K562 (cell line): ENCODE results near the gene DPP4. TPM values are rescaled to one million over a fixed set of nuclear protein-coding genes. Genes with fewer than 3 reads are reported as not detected.

Experiments used
- ATAC-seq: fragments of 200-7000 bp; cut with Tn5 transposase; 3 replicates; pipeline ENCODE4 v1.9.1; 2020; ENCODE audit warnings: moderate library complexity
- BruUV-seq: library from RNA; stranded (reverse); fragments of 400-500 nt; replicated peaks from 2 replicates; lab custom pipeline; 2021; lab: Mats Ljungman, UMichigan
- CTCF ChIA-PET: fragments of 300-600 bp; formaldehyde crosslinking; extraction: SDS; loops from one replicate; lab custom pipeline; 2021; ENCODE audit warnings: low intra/inter-chr PET ratio; lab: Yijun Ruan, JAX
- POLR2A ChIA-PET: fragments of 300-600, 350-650 bp; sonication (Branson Sonifier 250); formaldehyde crosslinking; extraction: SDS; loops from one replicate; lab custom pipeline; 2021; ENCODE audit warnings: antibody characterized with exemption, inconsistent platforms; lab: Yijun Ruan, JAX
- DNase-seq, 4 experiments: peaks; one replicate each; pipeline versions ENCODE4 v3.0.0 to v3.0.0-alpha.2; 2011 to 2018; ENCODE audit warnings: low spot score in 3 of 4, mixed read lengths in 3 of 4; ENCODE audit errors: extremely low read depth in 1 of 4
- FAIRE-seq: peaks from 2 replicates; lab custom pipeline; 2011; peaks lifted over from hg19 to GRCh38; lab: Jason Lieb, UNC
- H2AFZ ChIP-seq: 2 replicates; pipeline ENCODE4 v1.6.0; 2011; ENCODE audit warnings: low read depth, low read length, control low read depth, inconsistent platforms
- H3K27ac ChIP-seq: fragments of 200-600 bp; 3 replicates; pipeline ENCODE4 v1.8.0; 2011; ENCODE audit warnings: low read depth, mild to moderate bottlenecking, control low read depth, inconsistent platforms, low read length, moderate library complexity, mixed read lengths; ENCODE audit errors: extremely low read depth
- H3K27me3 ChIP-seq, 2 experiments: fragments of 300-600 bp in 1 of 2; 2 replicates in 1 of 2; 3 replicates in 1 of 2; pipeline versions ENCODE4 v1.6.0 to v1.8.0; 2011; ENCODE audit warnings: inconsistent platforms in 2 of 2, low read length in 2 of 2, mild to moderate bottlenecking in 1 of 2, mixed read lengths in 1 of 2, moderate library complexity in 1 of 2; ENCODE audit not compliant: control insufficient read depth in 2 of 2, insufficient read depth in 2 of 2
- H3K36me3 ChIP-seq: fragments of 300-600 bp; 3 replicates; pipeline ENCODE4 v1.8.0; 2011; ENCODE audit warnings: mild to moderate bottlenecking, low read length, inconsistent platforms; ENCODE audit not compliant: control insufficient read depth, insufficient read depth
- H3K4me1 ChIP-seq, 2 experiments: fragments of 200-600 bp in 1 of 2; replicated peaks in 1 of 2; 2 replicates in 1 of 2; 3 replicates in 1 of 2; pipeline versions ENCODE4 v1.5.1 to v1.8.0; 2011; ENCODE audit warnings: inconsistent platforms in 2 of 2, low read length in 2 of 2, mild to moderate bottlenecking in 1 of 2, mixed read lengths in 1 of 2, moderate library complexity in 1 of 2; ENCODE audit not compliant: control insufficient read depth in 2 of 2, insufficient read depth in 2 of 2
- H3K4me2 ChIP-seq: 2 replicates; pipeline ENCODE4 v1.6.1; 2011; ENCODE audit warnings: low read length, control low read depth, inconsistent platforms, mixed read lengths; ENCODE audit not compliant: insufficient read depth
- H3K4me3 ChIP-seq: fragments of 200-600 bp; sonication (generic), shearing (Covaris generic); 2 replicates; pipeline ENCODE4 v1.5.1; 2016; ENCODE audit warnings: control low read depth, inconsistent platforms
- H3K79me2 ChIP-seq: fragments of 200-600 bp; 3 replicates; pipeline ENCODE4 v1.8.0; 2011; ENCODE audit warnings: low read length, inconsistent platforms; ENCODE audit not compliant: control insufficient read depth, insufficient read depth
- H3K9ac ChIP-seq, 2 experiments: 2 replicates each; pipeline versions ENCODE4 v1.6.0 to v1.6.1; 2011; ENCODE audit warnings: low read depth in 2 of 2, low read length in 2 of 2, control low read depth in 1 of 2, inconsistent platforms in 1 of 2, mild to moderate bottlenecking in 1 of 2, mixed read lengths in 1 of 2; ENCODE audit not compliant: insufficient read depth in 1 of 2
- H3K9me1 ChIP-seq: one replicate; pipeline ENCODE4 v1.6.0; 2011; ENCODE audit warnings: inconsistent platforms, mild to moderate bottlenecking, low read length, moderate library complexity; ENCODE audit not compliant: control insufficient read depth, insufficient read depth
- H3K9me3 ChIP-seq: replicated peaks from 2 replicates; pipeline ENCODE4 v1.5.1; 2011; ENCODE audit warnings: low read depth, low read length, inconsistent platforms; ENCODE audit not compliant: control insufficient read depth, insufficient read depth
- H4K20me1 ChIP-seq: replicated peaks from 2 replicates; pipeline ENCODE4 v1.6.1; 2011; ENCODE audit warnings: low read length, inconsistent platforms, mixed read lengths; ENCODE audit not compliant: control insufficient read depth, insufficient read depth
- NCOA6 ChIP-seq: fragments of 450-650 bp; IDR thresholded peaks from 2 replicates; pipeline ENCODE4 v1.6.1; 2017; ENCODE audit warnings: mild to moderate bottlenecking
- PHTF2 ChIP-seq: fragments of 250-450 bp; sonication (Bioruptor Pico); IDR thresholded peaks from 2 replicates; pipeline ENCODE4 v1.5.0; 2021; ENCODE audit warnings: mild to moderate bottlenecking
- PRPF4 ChIP-seq: fragments of 200-400 bp; formaldehyde crosslinking; IDR thresholded peaks from one replicate; pipeline ENCODE4 v1.6.1; 2017; ENCODE audit warnings: low read length, low read depth, mild to moderate bottlenecking; ENCODE audit not compliant: insufficient read depth, poor library complexity, severe bottlenecking
- SRF ChIP-seq, 2 experiments: fragments of 250-450, 450-650 bp in 1 of 2; sonication (Bioruptor Pico) in 1 of 2; sonication (generic) in 1 of 2; formaldehyde crosslinking; IDR thresholded peaks; 2 replicates each; pipeline versions ENCODE4 v1.5.0 to v1.5.1; 2020 to 2022; ENCODE audit warnings: mild to moderate bottlenecking in 1 of 2, missing genetic modification reagents in 1 of 2
- TCF3 ChIP-seq: sonication (generic); formaldehyde crosslinking; IDR thresholded peaks from 2 replicates; pipeline ENCODE4 v1.4.0; 2020; ENCODE audit warnings: mild to moderate bottlenecking, missing genetic modification reagents
- WHSC1 ChIP-seq: IDR thresholded peaks from one replicate; pipeline ENCODE4 v1.6.1; 2012; ENCODE audit warnings: low read length, control low read depth, inconsistent platforms
- ZNF124 ChIP-seq: sonication (generic); formaldehyde crosslinking; IDR thresholded peaks from 2 replicates; pipeline ENCODE4 v1.8.1; 2022; ENCODE audit warnings: missing genetic modification reagents
- ZNF384 ChIP-seq: IDR thresholded peaks from 2 replicates; pipeline ENCODE4 v1.6.1; 2012; ENCODE audit warnings: low read depth, low read length, improper control_type of control experiment
- WGBS: fragments of 100-300 bp; shearing (Covaris generic); methylation state at CpG from one replicate; pipeline ENCODE4 v1.1.6; 2016; ENCODE audit warnings: low coverage, mixed read lengths; ENCODE audit not compliant: insufficient coverage; ENCODE audit errors: missing lambda C conversion rate; 5-methylcytosine and 5-hydroxymethylcytosine counted together
- in situ Hi-C: fragments of 300-500 bp; cut with MboI; formaldehyde crosslinking; loops from 4 replicates; pipeline ENCODE4 v1.15.0; 2018; ENCODE audit warnings: inconsistent platforms, mixed read lengths
- intact Hi-C: fragments of 100-400 bp; cut with micrococcal nuclease; formaldehyde crosslinking; loops from 2 replicates; pipeline ENCODE4 v1.14.2; 2022
- polyA plus RNA-seq, 8 experiments: library from polyadenylated mRNA; depleted of rRNA in 4 of 8; stranded (reverse) in 5 of 8; unstranded in 3 of 8; fragments of >200 nt; fragmentation: Nextera tagmentation in 2 of 8; fragmentation: Illumina TruSeq in 1 of 8; extraction: Ambion mirVana in 2 of 8; extraction: Trizol in 1 of 8; gene quantifications; 2 replicates each; pipeline versions ENCODE4 v1.2.1 to v1.2.3, GENCODE V29; 2011 to 2014; ENCODE audit warnings: inconsistent platforms in 1 of 8, missing spikeins in 1 of 8
- total RNA-seq, 7 experiments: library from RNA; depleted of rRNA in 6 of 7; stranded (reverse); fragments of >200 nt in 6 of 7; fragmentation: Illumina TruSeq in 2 of 7; extraction: Trizol in 2 of 7; gene quantifications; 2 replicates each; pipeline versions ENCODE4 v1.2.1 to v1.2.3, GENCODE V29; 2011 to 2021; ENCODE audit warnings: low replicate concordance in 1 of 7

Gene DPP4
- total and polyA plus RNA-seq, 9 of the 15 experiments (the other 6 are each of a cell fraction or from before 2014, with no cell fraction given): 0.11 TPM; not detected in 8

DNA sequence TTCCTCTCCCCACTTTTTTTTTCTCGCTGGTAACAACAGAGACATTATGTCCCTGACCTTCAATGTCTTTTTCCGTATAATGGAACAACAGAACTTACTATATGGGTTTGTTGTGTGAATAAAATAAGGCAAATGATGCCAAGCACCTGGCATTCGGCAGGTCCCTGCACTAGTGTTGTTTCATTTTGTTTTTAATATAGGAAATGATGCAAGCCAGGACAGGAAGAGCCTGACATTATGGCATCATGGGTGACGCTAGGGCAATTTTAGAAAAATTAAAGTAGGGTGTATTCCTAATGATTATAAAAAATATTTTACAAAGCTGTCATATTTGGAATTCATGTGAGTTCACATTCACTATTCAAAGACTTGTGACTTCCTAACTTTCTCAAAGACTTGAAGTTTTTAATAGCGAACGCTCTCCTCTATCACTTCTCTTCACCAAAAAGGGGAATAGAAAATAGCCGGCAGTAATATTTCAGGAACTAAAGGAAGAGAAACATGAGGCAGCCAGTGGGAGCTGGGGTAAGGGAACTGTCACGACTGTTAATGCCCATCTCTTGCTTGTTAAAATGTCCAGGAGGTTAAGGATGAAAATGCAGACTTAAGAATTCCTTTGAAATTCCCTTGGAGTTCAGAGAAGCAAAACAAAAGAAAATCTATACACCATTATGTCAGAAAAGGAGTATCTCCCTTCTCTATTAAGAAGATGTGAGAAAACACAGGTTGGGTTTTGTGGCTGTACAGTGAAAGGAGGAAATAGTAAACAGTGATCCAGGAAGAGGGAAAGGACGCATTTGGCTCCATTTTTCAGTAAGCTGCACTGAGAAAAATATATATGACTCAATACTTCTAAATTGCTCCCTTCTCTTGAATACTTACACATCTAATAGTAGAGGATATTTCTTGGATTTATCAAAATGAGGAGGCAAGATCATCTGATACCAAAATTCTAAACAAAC is 60.2 kb downstream of the DPP4 start:
- no peaks in the 10 kb centered on the region for H3K4me1 ChIP-seq
- CTCF ChIA-PET: interaction anchor here (0.6 kb wide), 1 partner anchor 42 kb away, joined by 3 read pairs; no protein-coding TSS in a partner anchor
- H3K27me3 ChIP-seq: no peaks in the 10 kb centered on the region
- H4K20me1 ChIP-seq: no peaks in the 10 kb centered on the region
- in situ Hi-C loops: no loop called here
- ATAC-seq (no peak), FAIRE-seq (no peak), DNase-seq (no peak)
- POLR2A ChIA-PET: no interaction called here
- no peak overlapping the region for H3K9ac ChIP-seq
- H3K36me3 ChIP-seq: no peaks in the 10 kb centered on the region
- H2AFZ ChIP-seq: no peak overlapping the region
- H3K9me1 ChIP-seq: no peaks in the 10 kb centered on the region
- no peak overlapping the region for H3K4me2 ChIP-seq
- no peak overlapping the region for H3K27ac ChIP-seq
- intact Hi-C loops: no loop called here
- H3K79me2 ChIP-seq: no peaks in the 10 kb centered on the region
- H3K4me3 ChIP-seq: no peak overlapping the region
- no peak for TF ChIP-seq SRF (CRISPR knock-in tag; IDR thresholded peaks at IDR 0.05)
- TF ChIP-seq PRPF4: no peak
- WGBS: 1% methylated on average over 9 of the region's 9 CpGs
- no peaks in the 10 kb centered on the region for H3K9me3 ChIP-seq
- BruUV-seq: no TSS peak

DNA sequence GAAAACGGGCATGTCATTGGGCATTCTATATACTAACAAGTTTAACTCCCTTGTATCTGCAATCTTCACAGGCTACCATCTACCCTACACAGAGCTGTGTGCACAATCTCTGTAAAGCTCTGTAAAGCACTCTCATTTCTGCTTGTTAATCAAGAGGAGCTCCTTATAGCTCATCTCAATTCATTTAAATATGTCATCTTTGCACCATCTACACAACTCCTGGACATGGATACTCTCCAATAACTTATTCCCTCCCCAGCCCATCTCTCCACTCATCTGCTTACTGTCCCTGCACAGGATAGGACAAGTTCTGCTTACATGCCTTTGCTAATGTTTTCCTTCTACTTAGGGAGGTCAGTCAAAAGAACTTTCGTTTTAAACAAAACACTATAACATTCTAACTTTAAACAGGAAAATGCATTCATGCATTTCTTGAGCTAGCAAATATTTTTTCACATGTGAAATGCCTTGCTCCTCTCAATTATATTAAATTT is 61.4 kb downstream of the DPP4 start:
- in situ Hi-C loops: no loop called here
- intact Hi-C loops: no loop called here
- FAIRE-seq (no peak), ATAC-seq (no peak)
- H3K79me2 ChIP-seq: no peaks in the 10 kb centered on the region
- POLR2A ChIA-PET: no interaction called here
- no peak overlapping the region for H3K9ac ChIP-seq
- H3K9me3 ChIP-seq: no peaks in the 10 kb centered on the region
- no peak overlapping the region for H3K4me2 ChIP-seq
- no TSS peak for BruUV-seq
- no peaks in the 10 kb centered on the region for H3K4me1 ChIP-seq
- TF ChIP-seq TCF3 (CRISPR knock-in tag): no peak
- no peak for TF ChIP-seq ZNF124
- no peak for TF ChIP-seq ZNF384
- TF ChIP-seq NCOA6: no peak
- no peak for TF ChIP-seq WHSC1
- no peak for TF ChIP-seq PHTF2 (CRISPR knock-in tag)
- TF ChIP-seq, all 486 proteins: peak for 0
- CTCF ChIA-PET: no interaction called here
- Histone ChIP-seq H3K27me3 (no peaks in the 10 kb centered on the region), H4K20me1 (no peaks in the 10 kb centered on the region), H3K4me3 (no peak overlapping the region), H3K36me3 (no peaks in the 10 kb centered on the region), H2AFZ (no peak overlapping the region), H3K9me1 (no peaks in the 10 kb centered on the region), H3K27ac (no peak overlapping the region)
- WGBS: 0% methylated on average over 2 of the region's 2 CpGs
- no peak for DNase-seq
